Measurements from ENCODE around the gene COL4A4. TPM values are rescaled to one million over a fixed set of nuclear protein-coding genes. Genes with fewer than 3 reads are reported as not detected.

COL4A4 gene
- total RNA-seq, result not detected

- Mint-ChIP-seq H3K4me1 (peaks cover 9% of the 10 kb centered on the region), H3K36me3 (no peaks in the 10 kb centered on the region), H3K27ac (no peak within 1 kb of the TSS), H3K9me3 (no peaks in the 10 kb centered on the region), H3K27me3 (peaks cover 82% of the 10 kb centered on the region), H3K4me3 (peak within 1 kb of the TSS; percentile 52)
- peak; percentile 27 for DNase-seq
These were observed at the start of gene COL4A4, which contains the start of gene COL4A3 for GRCh38 chr2:227163998-227164762. Gene COL4A4 (minus strand): TSS chr2:227164205. CDS start chr2:227147483, 16,722 bp downstream. Gene COL4A3 (plus strand): TSS chr2:227164624. CDS start chr2:227164727, 103 bp downstream.

GRCh38 chr2:227207573-227207972, 43.6 kb upstream of the COL4A4 start:
- peaks cover 33% of the 10 kb centered on the region for H3K27me3 Mint-ChIP-seq
- no peak overlapping the region for H3K4me3 Mint-ChIP-seq
- no peak for DNase-seq
- no peaks in the 10 kb centered on the region for H3K4me1 Mint-ChIP-seq
- no peak overlapping the region for H3K27ac Mint-ChIP-seq
- H3K9me3 Mint-ChIP-seq, result no peaks in the 10 kb centered on the region
- no peaks in the 10 kb centered on the region for H3K36me3 Mint-ChIP-seq

GRCh38 chr2:227206406-227206805, 42.4 kb upstream of the COL4A4 start:
- no peaks in the 10 kb centered on the region for H3K36me3 Mint-ChIP-seq
- no peaks in the 10 kb centered on the region for H3K4me1 Mint-ChIP-seq
- DNase-seq, result no peak
- H3K27ac Mint-ChIP-seq, result no peak overlapping the region
- no peak overlapping the region for H3K4me3 Mint-ChIP-seq
- H3K9me3 Mint-ChIP-seq, result no peaks in the 10 kb centered on the region
- H3K27me3 Mint-ChIP-seq, result peaks cover 27% of the 10 kb centered on the region

GRCh38 chr2:227205701-227206100, 41.7 kb upstream of the COL4A4 start:
- Mint-ChIP-seq H3K36me3 (no peaks in the 10 kb centered on the region), H3K9me3 (no peaks in the 10 kb centered on the region), H3K4me1 (no peaks in the 10 kb centered on the region)

GRCh38 chr2:227204452-227204851, 40.4 kb upstream of the COL4A4 start:
- H3K4me3 Mint-ChIP-seq, result no peak overlapping the region
- H3K9me3 Mint-ChIP-seq, result no peaks in the 10 kb centered on the region
- no peaks in the 10 kb centered on the region for H3K36me3 Mint-ChIP-seq

More at GRCh38 chr2:227205701-227206100, 41.7 kb upstream of the COL4A4 start:
- Mint-ChIP-seq H3K4me3 (no peak overlapping the region), H3K27ac (no peak overlapping the region), H3K27me3 (peaks cover 27% of the 10 kb centered on the region)
- no peak for DNase-seq

GRCh38 chr2:227201771-227202170, 37.8 kb upstream of the COL4A4 start:
- Mint-ChIP-seq H3K9me3 (no peaks in the 10 kb centered on the region), H3K4me1 (no peaks in the 10 kb centered on the region), H3K4me3 (no peak overlapping the region), H3K27ac (no peak overlapping the region), H3K36me3 (no peaks in the 10 kb centered on the region), H3K27me3 (peaks cover 8% of the 10 kb centered on the region)
- no peak for DNase-seq

More at GRCh38 chr2:227204452-227204851, 40.4 kb upstream of the COL4A4 start:
- Mint-ChIP-seq H3K27me3 (peaks cover 27% of the 10 kb centered on the region), H3K4me1 (no peaks in the 10 kb centered on the region), H3K27ac (no peak overlapping the region)
- no peak for DNase-seq

GRCh38 chr2:227198866-227199265, 34.9 kb upstream of the COL4A4 start:
- no peak for DNase-seq
- H3K4me3 Mint-ChIP-seq, result no peak overlapping the region
- H3K27ac Mint-ChIP-seq, result no peak overlapping the region
- H3K4me1 Mint-ChIP-seq, result no peaks in the 10 kb centered on the region
- H3K36me3 Mint-ChIP-seq, result no peaks in the 10 kb centered on the region
- no peaks in the 10 kb centered on the region for H3K27me3 Mint-ChIP-seq
- no peaks in the 10 kb centered on the region for H3K9me3 Mint-ChIP-seq

GRCh38 chr2:227194219-227194618, 30.2 kb upstream of the COL4A4 start:
- Mint-ChIP-seq H3K27ac (no peak overlapping the region), H3K4me3 (no peak overlapping the region), H3K9me3 (no peaks in the 10 kb centered on the region), H3K27me3 (peaks cover 14% of the 10 kb centered on the region), H3K4me1 (no peaks in the 10 kb centered on the region), H3K36me3 (no peaks in the 10 kb centered on the region)
- DNase-seq, result no peak

- Mint-ChIP-seq H3K27me3 (peaks cover 19% of the 10 kb centered on the region), H3K27ac (no peak overlapping the region), H3K9me3 (no peaks in the 10 kb centered on the region), H3K4me1 (no peaks in the 10 kb centered on the region), H3K4me3 (no peak overlapping the region), H3K36me3 (no peaks in the 10 kb centered on the region)
- no peak for DNase-seq
These were observed 28.5 kb upstream of the COL4A4 start for GRCh38 chr2:227192491-227192890.

GRCh38 chr2:227191367-227191766, 27.4 kb upstream of the COL4A4 start:
- no peaks in the 10 kb centered on the region for H3K9me3 Mint-ChIP-seq
- DNase-seq, result no peak
- no peak overlapping the region for H3K4me3 Mint-ChIP-seq
- H3K4me1 Mint-ChIP-seq, result no peaks in the 10 kb centered on the region
- no peaks in the 10 kb centered on the region for H3K36me3 Mint-ChIP-seq
- no peak overlapping the region for H3K27ac Mint-ChIP-seq
- H3K27me3 Mint-ChIP-seq, result peaks cover 19% of the 10 kb centered on the region

GRCh38 chr2:227188292-227188691, 24.3 kb upstream of the COL4A4 start:
- Mint-ChIP-seq H3K4me3 (no peak overlapping the region), H3K27me3 (peaks cover 23% of the 10 kb centered on the region), H3K9me3 (no peaks in the 10 kb centered on the region), H3K36me3 (no peaks in the 10 kb centered on the region), H3K4me1 (no peaks in the 10 kb centered on the region), H3K27ac (no peak overlapping the region)
- no peak for DNase-seq

- DNase-seq, result no peak
- Mint-ChIP-seq H3K36me3 (no peaks in the 10 kb centered on the region), H3K27ac (no peak overlapping the region), H3K4me3 (no peak overlapping the region), H3K27me3 (peaks cover 22% of the 10 kb centered on the region), H3K9me3 (no peaks in the 10 kb centered on the region), H3K4me1 (no peaks in the 10 kb centered on the region)
These were observed 22.7 kb upstream of the COL4A4 start for GRCh38 chr2:227186751-227187150.

- DNase-seq, result no peak
- Mint-ChIP-seq H3K27me3 (peaks cover 17% of the 10 kb centered on the region), H3K4me1 (no peaks in the 10 kb centered on the region), H3K9me3 (no peaks in the 10 kb centered on the region), H3K4me3 (no peak overlapping the region), H3K27ac (no peak overlapping the region), H3K36me3 (no peaks in the 10 kb centered on the region)
These were observed 21.7 kb upstream of the COL4A4 start for GRCh38 chr2:227185615-227186232.

GRCh38 chr2:227183657-227184367, 19.8 kb upstream of the COL4A4 start:
- H3K4me1 Mint-ChIP-seq, result no peaks in the 10 kb centered on the region
- DNase-seq, result no peak
- H3K27ac Mint-ChIP-seq, result no peak overlapping the region
- no peaks in the 10 kb centered on the region for H3K9me3 Mint-ChIP-seq
- H3K36me3 Mint-ChIP-seq, result no peaks in the 10 kb centered on the region
- no peak overlapping the region for H3K4me3 Mint-ChIP-seq
- peaks cover 11% of the 10 kb centered on the region for H3K27me3 Mint-ChIP-seq

GRCh38 chr2:227182765-227183164, 18.8 kb upstream of the COL4A4 start:
- Mint-ChIP-seq H3K27me3 (peaks cover 9% of the 10 kb centered on the region), H3K27ac (no peak overlapping the region), H3K9me3 (no peaks in the 10 kb centered on the region), H3K4me1 (no peaks in the 10 kb centered on the region), H3K4me3 (no peak overlapping the region), H3K36me3 (no peaks in the 10 kb centered on the region)
- no peak for DNase-seq
